Measurements from ENCODE around the gene ANTXRL. TPM values are rescaled to one million over a fixed set of nuclear protein-coding genes. Genes with fewer than 3 reads are reported as not detected.
"Not testable (repeated sequence)": the region's sequence is repeated elsewhere in the genome, so short reads cannot be mapped to it uniquely, and the experiment has no call there.

ANTXRL gene
- total RNA-seq, 1 experiment from 2014 or later, result 0.26 TPM

GRCh38 chr10:46314071-46314470 is 27.3 kb downstream of the ANTXRL start:
- Histone ChIP-seq H3K4me1 (replicated peaks; ENCODE audit: insufficient read depth) (peaks cover 80% of the 10 kb centered on the region), H3K9me2 (ENCODE audit: insufficient read depth) (no peaks in the 10 kb centered on the region), H2AFZ (no peak overlapping the region), H3K4me2 (0 out of 2 replicates have a peak overlapping the region, but pooled peaks have one; percentile 61), H3K27ac (no peak overlapping the region), H3K4me3 (no peak overlapping the region), H3K9me3 (ENCODE audit: insufficient read depth, low read depth) (no peaks in the 10 kb centered on the region), H3F3A (ENCODE audit: insufficient read depth, low read depth) (peaks cover 35% of the 10 kb centered on the region), H4K20me1 (ENCODE audit: insufficient read depth) (no peaks in the 10 kb centered on the region), H3K79me2 (ENCODE audit: low read depth) (no peaks in the 10 kb centered on the region), H3K27me3 (ENCODE audit: insufficient read depth, low read depth) (no peaks in the 10 kb centered on the region), H3K36me3 (ENCODE audit: low read depth) (no peaks in the 10 kb centered on the region)
- DNase-seq, result no peak
- intact Hi-C loops (cut with micrococcal nuclease; ENCODE audit: unreplicated experiment), result no loop called here
- no TSS peak for BruUV-seq (replicated peaks)
- ChIA-PET POLR2A (ENCODE audit: unreplicated experiment) (no interaction called here), CTCF (no interaction called here)
- TF ChIP-seq CTCF (conservative IDR thresholded peaks at IDR 0.05), result no peak
- TF ChIP-seq EZH2 (IDR thresholded peaks at IDR 0.05; ENCODE audit: low read depth), result no peak

DNA sequence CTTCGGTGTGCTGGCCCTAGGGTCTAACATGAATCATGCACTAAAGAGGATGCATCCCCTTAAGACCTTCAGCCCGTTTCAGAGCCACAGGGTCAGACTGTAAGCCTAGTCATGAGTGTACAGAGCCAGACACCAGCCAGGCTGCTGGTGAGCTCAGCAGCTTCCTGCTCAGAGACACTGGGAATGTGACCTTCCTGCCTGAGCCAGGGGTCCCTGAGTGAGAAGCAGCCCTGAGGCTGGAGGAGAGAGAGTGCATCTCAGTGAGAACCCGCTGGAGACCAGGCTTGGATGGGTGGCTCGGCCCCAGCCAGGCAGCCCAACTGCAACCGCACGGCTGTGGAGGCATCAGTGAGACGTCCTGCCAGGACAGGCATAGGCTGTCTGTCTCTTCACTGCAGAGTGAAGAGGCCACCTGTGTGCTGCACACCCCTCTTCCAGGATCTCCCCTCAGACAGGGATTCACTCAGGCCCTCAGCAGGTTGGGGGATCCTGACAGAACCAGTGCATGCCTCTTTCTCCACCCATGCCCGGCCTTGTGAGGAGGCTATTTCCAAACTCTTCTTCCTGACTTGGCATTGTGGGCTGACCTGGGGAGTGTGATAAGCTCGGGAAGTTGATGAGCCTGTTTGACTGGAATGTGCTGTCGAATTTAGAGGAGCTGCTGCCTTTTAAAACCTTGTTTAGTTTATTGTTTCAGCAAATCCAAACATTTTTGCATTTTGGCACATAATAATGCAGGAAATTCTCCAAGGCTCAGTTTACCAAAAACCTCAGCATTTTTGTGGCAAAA is 28.5 kb downstream of the ANTXRL start:
- H3K27me3 ChIP-seq (ENCODE audit: insufficient read depth, low read depth); intact Hi-C loops (cut with micrococcal nuclease; ENCODE audit: unreplicated experiment): not testable (repeated sequence)
- CTCF ChIA-PET, result interaction anchor here (0.8 kb wide), 1 partner anchor 86 kb away, joined by 4 read pairs; no protein-coding TSS in a partner anchor

GRCh38 chr10:46317370-46317769 is 30.6 kb downstream of the ANTXRL start:
- intact Hi-C loops (cut with micrococcal nuclease; ENCODE audit: unreplicated experiment), result no loop called here
- H4K20me1 ChIP-seq (ENCODE audit: insufficient read depth), result no peaks in the 10 kb centered on the region
- no peak overlapping the region for H2AFZ ChIP-seq
- H3K79me2 ChIP-seq (ENCODE audit: low read depth), result no peaks in the 10 kb centered on the region
- no TSS peak for BruUV-seq (replicated peaks)
- peaks cover 61% of the 10 kb centered on the region for H3K4me1 ChIP-seq (replicated peaks; ENCODE audit: insufficient read depth)
- H3K9me2 ChIP-seq (ENCODE audit: insufficient read depth), result no peaks in the 10 kb centered on the region
- ChIA-PET CTCF (no interaction called here), POLR2A (ENCODE audit: unreplicated experiment) (interaction anchor here (0.6 kb wide), 1 partner anchor 366 kb away, joined by 9 read pairs; no protein-coding TSS in a partner anchor)
- DNase-seq, result no peak
- no peaks in the 10 kb centered on the region for H3K36me3 ChIP-seq (ENCODE audit: low read depth)
- H3K4me3 ChIP-seq, result no peak overlapping the region
- no peaks in the 10 kb centered on the region for H3K27me3 ChIP-seq (ENCODE audit: insufficient read depth, low read depth)
- TF ChIP-seq CTCF (conservative IDR thresholded peaks at IDR 0.05), result no peak
- TF ChIP-seq EZH2 (IDR thresholded peaks at IDR 0.05; ENCODE audit: low read depth), result no peak
- H3F3A ChIP-seq (ENCODE audit: insufficient read depth, low read depth), result peaks cover 23% of the 10 kb centered on the region
- H3K4me2 ChIP-seq, result peak overlapping the region; percentile 61; the same call in 1 of the 2 replicates
- no peak overlapping the region for H3K27ac ChIP-seq
- no peaks in the 10 kb centered on the region for H3K9me3 ChIP-seq (ENCODE audit: insufficient read depth, low read depth)

More for the DNA sequence above, 28.5 kb downstream of the ANTXRL start:
- peak; percentile 80 to 92 for DNase-seq
- H3F3A ChIP-seq (ENCODE audit: insufficient read depth, low read depth), result peaks cover 35% of the 10 kb centered on the region
- BruUV-seq (replicated peaks); H3K9me3 ChIP-seq (ENCODE audit: insufficient read depth, low read depth); H3K9me2 ChIP-seq (ENCODE audit: insufficient read depth); H2AFZ ChIP-seq; POLR2A ChIA-PET (ENCODE audit: unreplicated experiment); H3K79me2 ChIP-seq (ENCODE audit: low read depth); H4K20me1 ChIP-seq (ENCODE audit: insufficient read depth); H3K36me3 ChIP-seq (ENCODE audit: low read depth); H3K4me3 ChIP-seq: not testable (repeated sequence)
- peak overlapping the region; percentile 58 for H3K27ac ChIP-seq
- H3K4me1 ChIP-seq (replicated peaks; ENCODE audit: insufficient read depth), result peaks cover 80% of the 10 kb centered on the region
- H3K4me2 ChIP-seq, result peak overlapping the region; percentile 61
